HepG2 (cell line): ENCODE data around the gene MEX3A. TPM values are rescaled to one million over a fixed set of nuclear protein-coding genes. Genes with fewer than 3 reads are reported as not detected.

Experiments
- BHLHE40 ChIP-seq: IDR thresholded peaks from 2 replicates; pipeline ENCODE4 v1.6.1; 2011; ENCODE audit warnings: low read length, improper control_type of control experiment
- CENPX ChIP-seq: sonication (generic); formaldehyde crosslinking; IDR thresholded peaks from 2 replicates; pipeline ENCODE4 v1.9.0; 2021; ENCODE audit warnings: mild to moderate bottlenecking, missing genetic modification reagents, moderate library complexity
- GATAD2A ChIP-seq: IDR thresholded peaks from 2 replicates; pipeline ENCODE4 v1.6.1; 2016
- KDM3A ChIP-seq: IDR thresholded peaks from 2 replicates; pipeline ENCODE4 v1.6.1; 2018; ENCODE audit warnings: low read depth, missing compliant biosample characterization
- MIER3 ChIP-seq: IDR thresholded peaks from 2 replicates; pipeline ENCODE4 v1.6.1; 2016; ENCODE audit warnings: missing compliant biosample characterization, borderline replicate concordance
- MLLT10 ChIP-seq: sonication (generic); formaldehyde crosslinking; IDR thresholded peaks from 2 replicates; pipeline ENCODE4 v1.4.0; 2020; ENCODE audit warnings: missing genetic modification reagents
- NFIB ChIP-seq: sonication (generic); formaldehyde crosslinking; IDR thresholded peaks from 2 replicates; pipeline ENCODE4 v1.9.0; 2021; ENCODE audit warnings: missing genetic modification reagents, mild to moderate bottlenecking, borderline replicate concordance
- NFIC ChIP-seq: IDR thresholded peaks from 2 replicates; pipeline ENCODE4 v1.6.1; 2012; ENCODE audit warnings: mild to moderate bottlenecking, low read length, inconsistent platforms
- RBM39 ChIP-seq: fragments of 200-400 bp; formaldehyde crosslinking; IDR thresholded peaks from one replicate; pipeline ENCODE4 v1.6.1; 2018; ENCODE audit warnings: antibody characterized with exemption, mild to moderate bottlenecking, low read depth, low read length; ENCODE audit not compliant: poor library complexity, severe bottlenecking
- ZBTB7B ChIP-seq: sonication (generic); formaldehyde crosslinking; IDR thresholded peaks from 2 replicates; pipeline ENCODE4 v1.4.0; 2020; ENCODE audit warnings: missing genetic modification reagents
- ZKSCAN5 ChIP-seq: sonication (generic); formaldehyde crosslinking; IDR thresholded peaks from 2 replicates; pipeline ENCODE4 v1.5.1; 2020; ENCODE audit warnings: mild to moderate bottlenecking, missing genetic modification reagents
- ZNF34 ChIP-seq: sonication (generic); formaldehyde crosslinking; IDR thresholded peaks from 2 replicates; pipeline ENCODE4 v1.4.0; 2020; ENCODE audit warnings: mild to moderate bottlenecking, missing genetic modification reagents, borderline replicate concordance
- ZNF547 ChIP-seq: sonication (generic); formaldehyde crosslinking; IDR thresholded peaks from 2 replicates; pipeline ENCODE4 v1.5.1; 2020; ENCODE audit warnings: mild to moderate bottlenecking, missing genetic modification reagents
- ZNF556 ChIP-seq: sonication (generic); formaldehyde crosslinking; IDR thresholded peaks from 2 replicates; pipeline ENCODE4 v1.4.0; 2020; ENCODE audit warnings: mild to moderate bottlenecking, missing genetic modification reagents, borderline replicate concordance
- ZNF562 ChIP-seq: sonication (generic); formaldehyde crosslinking; IDR thresholded peaks from 2 replicates; pipeline ENCODE4 v1.8.0; 2022; ENCODE audit warnings: missing genetic modification reagents, borderline replicate concordance
- ZNF839 ChIP-seq: sonication (generic); formaldehyde crosslinking; IDR thresholded peaks from 2 replicates; pipeline ENCODE4 v1.4.0; 2020; ENCODE audit warnings: missing genetic modification reagents, mild to moderate bottlenecking, borderline replicate concordance
- ZSCAN21 ChIP-seq: sonication (generic); formaldehyde crosslinking; IDR thresholded peaks from 2 replicates; pipeline ENCODE4 v1.8.0; 2022; ENCODE audit warnings: mild to moderate bottlenecking, missing genetic modification reagents, moderate library complexity, borderline replicate concordance
- ZSCAN22 ChIP-seq: sonication (generic); formaldehyde crosslinking; IDR thresholded peaks from 2 replicates; pipeline ENCODE4 v1.4.0; 2020; ENCODE audit warnings: mild to moderate bottlenecking, missing genetic modification reagents
- polyA plus RNA-seq, 8 experiments: library from polyadenylated mRNA; depleted of rRNA in 3 of 8; stranded (reverse) in 7 of 8; unstranded in 1 of 8; fragments of >200 nt; fragmentation: Illumina TruSeq in 4 of 8; extraction: Trizol in 4 of 8; gene quantifications; 2 replicates each; pipeline versions ENCODE4 v1.2.1 to v1.2.3, GENCODE V29; 2011 to 2016; ENCODE audit warnings: low read depth in 4 of 8, missing spikeins in 1 of 8, mixed read lengths in 1 of 8; ENCODE audit not compliant: insufficient read depth in 1 of 8
- total RNA-seq, 5 experiments: library from RNA; depleted of rRNA; stranded (reverse); fragments of >200 nt; fragmentation: Illumina TruSeq; extraction: Trizol; gene quantifications; 2 replicates each; pipeline ENCODE4 v1.2.3, GENCODE V29; 2016; ENCODE audit warnings: low read depth in 1 of 5
- TF ChIP-seq, protein P1 (sequence below): sonication (generic); formaldehyde crosslinking; IDR thresholded peaks from 2 replicates; pipeline ENCODE4 v1.4.0; 2020; ENCODE audit warnings: missing genetic modification reagents
- TF ChIP-seq, protein P2 (sequence below): sonication (generic); formaldehyde crosslinking; IDR thresholded peaks from 2 replicates; pipeline ENCODE4 v1.5.0; 2020; ENCODE audit warnings: mild to moderate bottlenecking, low read depth, missing genetic modification reagents, borderline replicate concordance
- TF ChIP-seq, protein P3 (sequence below): sonication (generic); formaldehyde crosslinking; IDR thresholded peaks from 2 replicates; pipeline ENCODE4 v1.4.0; 2020; ENCODE audit warnings: missing genetic modification reagents, borderline replicate concordance
- TF ChIP-seq, protein P4 (sequence below): sonication (generic); formaldehyde crosslinking; IDR thresholded peaks from 2 replicates; pipeline ENCODE4 v1.4.0; 2020; ENCODE audit warnings: missing genetic modification reagents, mild to moderate bottlenecking, borderline replicate concordance

MEX3A gene
- total and polyA plus RNA-seq, 2 of the 13 experiments (the other 11 are each of a cell fraction or from before 2014, with no cell fraction given), result 7.6 to 9.1 TPM

DNA sequence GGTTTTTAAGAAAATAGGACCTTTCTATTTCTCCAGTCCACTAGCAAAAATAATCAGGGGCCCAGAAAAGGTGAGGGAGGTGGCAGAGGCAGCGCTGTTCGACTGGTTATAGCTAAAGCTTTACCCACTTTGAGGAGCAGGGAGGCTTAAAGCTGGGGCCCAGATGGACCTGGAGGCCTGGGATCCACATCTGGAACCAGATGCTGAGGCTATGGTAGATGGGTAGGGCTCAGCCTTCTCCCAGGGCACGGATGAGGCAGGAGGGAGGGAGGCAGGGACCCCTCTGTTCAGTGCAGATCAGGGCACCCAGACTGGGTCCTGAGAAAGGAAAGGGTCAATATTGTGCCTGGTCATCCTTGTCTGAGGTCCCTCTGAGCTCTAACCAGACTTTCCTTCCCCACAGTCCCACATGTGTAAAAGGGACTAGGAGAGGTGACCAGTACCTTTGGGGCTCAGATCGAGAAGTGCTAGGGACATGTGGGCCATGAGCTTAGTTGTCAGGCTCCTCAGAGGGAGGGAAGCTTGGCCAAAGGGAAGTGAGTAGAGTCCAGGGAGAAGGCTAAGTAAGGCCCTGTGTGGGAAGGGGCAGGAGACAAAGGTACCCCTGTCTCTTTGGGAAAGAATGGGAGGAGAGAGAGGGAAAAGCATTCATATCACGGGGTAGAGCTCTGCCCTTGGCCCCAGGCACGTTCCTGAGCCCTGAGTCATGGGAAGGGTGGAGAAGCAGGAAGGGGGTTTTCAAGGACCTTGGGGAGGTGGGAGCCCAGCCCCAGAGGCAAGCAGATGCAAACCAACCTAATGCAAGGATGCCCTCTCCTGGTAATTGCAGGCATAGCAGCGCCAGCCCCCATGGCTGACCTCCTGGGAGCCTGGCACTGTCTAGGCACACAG is 47.7 kb upstream of the MEX3A start (continued):
- TF ChIP-seq, protein P1, sequence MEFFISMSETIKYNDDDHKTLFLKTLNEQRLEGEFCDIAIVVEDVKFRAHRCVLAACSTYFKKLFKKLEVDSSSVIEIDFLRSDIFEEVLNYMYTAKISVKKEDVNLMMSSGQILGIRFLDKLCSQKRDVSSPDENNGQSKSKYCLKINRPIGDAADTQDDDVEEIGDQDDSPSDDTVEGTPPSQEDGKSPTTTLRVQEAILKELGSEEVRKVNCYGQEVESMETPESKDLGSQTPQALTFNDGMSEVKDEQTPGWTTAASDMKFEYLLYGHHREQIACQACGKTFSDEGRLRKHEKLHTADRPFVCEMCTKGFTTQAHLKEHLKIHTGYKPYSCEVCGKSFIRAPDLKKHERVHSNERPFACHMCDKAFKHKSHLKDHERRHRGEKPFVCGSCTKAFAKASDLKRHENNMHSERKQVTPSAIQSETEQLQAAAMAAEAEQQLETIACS (CRISPR knock-in tag), result no peak
- TF ChIP-seq ZNF839 (CRISPR knock-in tag) (no peak), BHLHE40 (peak; percentile 84), ZNF556 (CRISPR knock-in tag) (peak; percentile 83; the same call in 1 of the 2 replicates), GATAD2A (CRISPR knock-in tag) (peak; percentile 95), ZSCAN21 (CRISPR knock-in tag) (0 out of 2 replicates have a peak, but pooled peaks have one; percentile 38), KDM3A (CRISPR knock-in tag) (peak; percentile 77), MLLT10 (CRISPR knock-in tag) (no peak), CENPX (CRISPR knock-in tag) (no peak), ZSCAN22 (CRISPR knock-in tag) (no peak), RBM39 (no peak), ZKSCAN5 (no peak), ZNF547 (CRISPR knock-in tag) (no peak), ZNF562 (CRISPR knock-in tag) (no peak), NFIB (no peak), ZNF34 (CRISPR knock-in tag) (0 out of 2 replicates have a peak, but pooled peaks have one; percentile 62), MIER3 (CRISPR knock-in tag) (peak; percentile 70), NFIC (no peak), ZBTB7B (peak; percentile 92; the same call in 1 of the 2 replicates)
- TF ChIP-seq, protein P2, sequence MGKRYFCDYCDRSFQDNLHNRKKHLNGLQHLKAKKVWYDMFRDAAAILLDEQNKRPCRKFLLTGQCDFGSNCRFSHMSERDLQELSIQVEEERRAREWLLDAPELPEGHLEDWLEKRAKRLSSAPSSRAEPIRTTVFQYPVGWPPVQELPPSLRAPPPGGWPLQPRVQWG (CRISPR knock-in tag), result no peak
- TF ChIP-seq, protein P3, sequence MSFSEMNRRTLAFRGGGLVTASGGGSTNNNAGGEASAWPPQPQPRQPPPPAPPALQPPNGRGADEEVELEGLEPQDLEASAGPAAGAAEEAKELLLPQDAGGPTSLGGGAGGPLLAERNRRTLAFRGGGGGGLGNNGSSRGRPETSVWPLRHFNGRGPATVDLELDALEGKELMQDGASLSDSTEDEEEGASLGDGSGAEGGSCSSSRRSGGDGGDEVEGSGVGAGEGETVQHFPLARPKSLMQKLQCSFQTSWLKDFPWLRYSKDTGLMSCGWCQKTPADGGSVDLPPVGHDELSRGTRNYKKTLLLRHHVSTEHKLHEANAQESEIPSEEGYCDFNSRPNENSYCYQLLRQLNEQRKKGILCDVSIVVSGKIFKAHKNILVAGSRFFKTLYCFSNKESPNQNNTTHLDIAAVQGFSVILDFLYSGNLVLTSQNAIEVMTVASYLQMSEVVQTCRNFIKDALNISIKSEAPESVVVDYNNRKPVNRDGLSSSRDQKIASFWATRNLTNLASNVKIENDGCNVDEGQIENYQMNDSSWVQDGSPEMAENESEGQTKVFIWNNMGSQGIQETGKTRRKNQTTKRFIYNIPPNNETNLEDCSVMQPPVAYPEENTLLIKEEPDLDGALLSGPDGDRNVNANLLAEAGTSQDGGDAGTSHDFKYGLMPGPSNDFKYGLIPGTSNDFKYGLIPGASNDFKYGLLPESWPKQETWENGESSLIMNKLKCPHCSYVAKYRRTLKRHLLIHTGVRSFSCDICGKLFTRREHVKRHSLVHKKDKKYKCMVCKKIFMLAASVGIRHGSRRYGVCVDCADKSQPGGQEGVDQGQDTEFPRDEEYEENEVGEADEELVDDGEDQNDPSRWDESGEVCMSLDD (CRISPR knock-in tag), result no peak
- TF ChIP-seq, protein P4, sequence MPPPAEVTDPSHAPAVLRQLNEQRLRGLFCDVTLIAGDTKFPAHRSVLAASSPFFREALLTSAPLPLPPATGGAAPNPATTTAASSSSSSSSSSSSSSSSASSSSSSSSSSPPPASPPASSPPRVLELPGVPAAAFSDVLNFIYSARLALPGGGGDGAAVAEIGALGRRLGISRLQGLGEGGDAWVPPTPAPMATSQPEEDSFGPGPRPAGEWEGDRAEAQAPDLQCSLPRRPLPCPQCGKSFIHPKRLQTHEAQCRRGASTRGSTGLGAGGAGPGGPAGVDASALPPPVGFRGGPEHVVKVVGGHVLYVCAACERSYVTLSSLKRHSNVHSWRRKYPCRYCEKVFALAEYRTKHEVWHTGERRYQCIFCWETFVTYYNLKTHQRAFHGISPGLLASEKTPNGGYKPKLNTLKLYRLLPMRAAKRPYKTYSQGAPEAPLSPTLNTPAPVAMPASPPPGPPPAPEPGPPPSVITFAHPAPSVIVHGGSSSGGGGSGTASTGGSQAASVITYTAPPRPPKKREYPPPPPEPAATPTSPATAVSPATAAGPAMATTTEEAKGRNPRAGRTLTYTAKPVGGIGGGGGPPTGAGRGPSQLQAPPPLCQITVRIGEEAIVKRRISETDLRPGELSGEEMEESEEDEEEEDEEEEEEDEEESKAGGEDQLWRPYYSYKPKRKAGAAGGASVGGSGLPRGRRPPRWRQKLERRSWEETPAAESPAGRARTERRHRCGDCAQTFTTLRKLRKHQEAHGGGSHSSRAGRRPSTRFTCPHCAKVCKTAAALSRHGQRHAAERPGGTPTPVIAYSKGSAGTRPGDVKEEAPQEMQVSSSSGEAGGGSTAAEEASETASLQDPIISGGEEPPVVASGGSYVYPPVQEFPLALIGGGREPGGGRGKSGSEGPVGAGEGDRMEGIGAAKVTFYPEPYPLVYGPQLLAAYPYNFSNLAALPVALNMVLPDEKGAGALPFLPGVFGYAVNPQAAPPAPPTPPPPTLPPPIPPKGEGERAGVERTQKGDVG (CRISPR knock-in tag), result no peak
